GM21786 (cell line): Measurements from ENCODE around the gene EEF1E1.

Source experiments
- ATAC-seq: cut with Tn5 transposase; IDR thresholded peaks from one replicate; pipeline ENCODE4 v1.9.1; 2021; ENCODE audit not compliant: unreplicated experiment

Gene EEF1E1

DNA sequence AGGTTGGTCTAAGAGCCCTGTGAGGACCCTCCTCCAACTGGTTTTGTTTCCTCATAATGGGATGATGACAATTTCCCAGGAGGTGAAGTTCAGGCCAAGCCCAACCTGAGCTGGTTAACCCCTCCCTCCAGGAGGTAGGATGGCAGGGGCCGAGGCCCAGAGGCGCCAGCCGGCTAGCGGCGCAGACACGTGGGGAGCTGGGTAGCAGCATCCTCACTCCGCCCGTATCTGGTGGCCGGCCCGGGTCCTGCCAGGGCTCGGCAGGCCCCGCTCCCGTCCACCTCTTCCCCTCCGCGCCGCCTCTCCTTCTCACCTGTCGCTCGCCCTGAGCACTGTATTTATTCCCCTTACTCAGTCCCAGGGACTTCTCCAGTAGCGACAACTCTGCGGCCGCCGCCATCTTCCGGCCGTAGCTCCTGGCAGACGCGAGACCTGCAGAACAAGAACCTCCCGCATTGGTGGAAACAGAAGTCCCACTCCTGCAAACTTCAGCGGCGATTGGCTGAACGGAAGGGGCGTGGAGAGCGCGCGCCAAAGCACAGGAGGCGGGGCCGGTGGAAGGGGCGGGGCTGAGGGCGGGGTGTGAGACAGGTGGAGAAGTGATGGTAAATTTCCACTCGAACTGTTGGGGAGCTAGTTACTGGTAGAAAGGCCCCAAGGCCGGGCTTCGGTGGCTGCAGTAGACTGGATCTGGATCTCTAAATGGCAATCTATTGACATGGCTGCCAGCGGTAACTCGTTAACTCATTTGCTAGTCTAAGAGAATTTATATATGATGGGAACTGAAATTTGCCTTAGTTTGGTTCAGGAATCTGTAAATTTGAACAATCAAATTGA is at the start of gene EEF1E1:
EEF1E1 (minus strand) TSS at position 427 of the 837 bp plus-strand sequence; CDS start at position 400, 27 bp downstream.
- ATAC-seq: peak; percentile 99

- no peak for ATAC-seq
Observed at GRCh38 chr6:8149350-8149749, 47.0 kb upstream of the EEF1E1 start.

DNA sequence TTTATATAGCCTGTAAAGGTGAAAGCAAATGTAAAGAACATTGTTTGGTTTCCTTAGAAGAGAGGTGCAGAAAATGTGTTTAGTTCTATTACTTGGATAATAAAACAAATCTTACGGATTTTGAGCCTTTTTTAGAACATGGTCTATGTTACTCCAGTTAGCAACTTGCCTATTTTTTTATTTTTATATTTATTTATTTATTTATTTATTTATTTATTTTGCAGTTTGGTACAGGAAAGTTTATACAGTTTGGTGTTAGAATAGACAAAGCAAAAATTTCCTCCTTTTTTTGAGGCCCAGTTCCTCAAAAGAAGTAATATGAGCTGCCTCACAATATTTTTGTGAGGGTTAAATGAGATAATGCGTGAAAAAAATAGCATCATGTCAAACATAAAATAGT is 41.6 kb upstream of the EEF1E1 start:
- no peak for ATAC-seq

DNA sequence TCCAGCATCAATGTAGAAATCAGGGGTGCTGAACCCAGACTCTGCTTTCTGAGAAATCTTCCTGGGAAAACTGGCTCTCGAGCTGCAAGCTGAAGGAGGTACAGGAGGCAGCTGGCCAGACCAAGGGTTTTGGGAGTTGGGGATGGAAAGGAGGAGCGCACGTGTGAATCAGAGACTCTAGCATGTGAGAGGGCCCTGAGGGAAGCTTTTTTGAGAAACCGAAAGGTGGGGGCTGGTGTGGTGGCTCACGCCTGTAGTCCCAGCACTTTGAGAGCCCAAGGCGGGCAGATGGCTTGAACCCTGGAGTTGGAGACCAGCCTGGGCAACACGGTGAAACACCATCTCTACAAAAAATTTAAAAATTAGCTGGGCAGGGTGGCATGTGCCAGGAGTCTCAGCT is 37.1 kb upstream of the EEF1E1 start:
- no peak for ATAC-seq

DNA sequence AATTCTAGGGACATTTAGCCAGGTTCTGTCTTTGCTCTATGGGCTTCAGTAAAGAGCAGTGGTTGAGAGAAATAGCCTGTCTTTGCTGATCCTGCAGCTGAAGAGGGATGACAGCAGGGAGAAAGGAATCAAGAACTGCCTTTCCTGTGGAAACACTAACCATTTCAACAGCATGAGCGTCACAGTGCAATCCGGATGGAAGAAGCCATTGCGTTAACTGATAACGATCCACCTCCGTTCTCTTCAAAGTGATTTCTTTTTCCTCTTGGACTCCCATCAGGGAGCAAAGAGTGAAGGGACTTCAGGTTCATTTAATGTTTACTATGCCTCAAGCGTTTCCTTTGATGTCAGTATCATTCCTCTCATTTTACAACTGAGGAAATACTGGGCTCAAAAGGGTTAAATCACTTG is 35.2 kb upstream of the EEF1E1 start:
- no peak for ATAC-seq

DNA sequence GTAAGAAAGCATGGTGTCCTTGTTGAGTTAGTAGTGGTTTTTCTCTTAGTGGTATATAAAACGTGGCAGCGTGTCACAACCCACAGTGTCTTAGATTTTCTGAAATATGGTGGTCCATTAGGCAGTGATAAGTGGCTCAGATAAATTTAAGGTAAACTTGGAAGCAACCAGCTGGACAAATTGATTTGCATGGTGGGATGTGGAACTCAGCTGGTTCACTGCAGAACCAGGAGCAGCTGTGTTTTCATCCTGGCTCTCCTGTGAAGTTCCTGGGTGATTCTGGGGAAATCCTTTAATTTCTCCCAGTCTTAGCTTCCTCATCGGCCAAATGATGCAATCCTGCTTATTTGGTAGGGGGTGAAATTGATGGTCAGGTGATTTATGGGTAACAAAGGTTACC is 32.9 kb upstream of the EEF1E1 start:
- no peak for ATAC-seq

DNA sequence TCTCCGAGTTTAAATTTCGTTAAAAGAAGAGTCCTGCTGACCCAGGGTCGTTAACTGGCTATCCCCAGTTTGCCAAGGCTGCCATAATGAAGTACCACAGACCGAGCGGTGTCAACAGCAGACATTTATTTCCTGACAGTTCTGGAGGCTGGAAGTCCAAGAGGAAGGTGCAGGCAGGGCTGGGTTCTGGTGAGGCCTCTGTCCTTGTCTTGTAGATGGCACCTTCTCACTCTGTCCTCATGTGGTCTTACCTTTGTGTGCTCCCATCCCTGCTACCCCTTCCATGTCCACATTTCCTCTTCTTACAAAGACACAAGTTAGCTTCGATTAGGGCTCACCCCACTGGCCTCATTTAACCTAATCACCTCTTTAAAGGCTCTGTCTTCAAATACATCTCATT is 29.8 kb upstream of the EEF1E1 start:
- no peak for ATAC-seq

DNA sequence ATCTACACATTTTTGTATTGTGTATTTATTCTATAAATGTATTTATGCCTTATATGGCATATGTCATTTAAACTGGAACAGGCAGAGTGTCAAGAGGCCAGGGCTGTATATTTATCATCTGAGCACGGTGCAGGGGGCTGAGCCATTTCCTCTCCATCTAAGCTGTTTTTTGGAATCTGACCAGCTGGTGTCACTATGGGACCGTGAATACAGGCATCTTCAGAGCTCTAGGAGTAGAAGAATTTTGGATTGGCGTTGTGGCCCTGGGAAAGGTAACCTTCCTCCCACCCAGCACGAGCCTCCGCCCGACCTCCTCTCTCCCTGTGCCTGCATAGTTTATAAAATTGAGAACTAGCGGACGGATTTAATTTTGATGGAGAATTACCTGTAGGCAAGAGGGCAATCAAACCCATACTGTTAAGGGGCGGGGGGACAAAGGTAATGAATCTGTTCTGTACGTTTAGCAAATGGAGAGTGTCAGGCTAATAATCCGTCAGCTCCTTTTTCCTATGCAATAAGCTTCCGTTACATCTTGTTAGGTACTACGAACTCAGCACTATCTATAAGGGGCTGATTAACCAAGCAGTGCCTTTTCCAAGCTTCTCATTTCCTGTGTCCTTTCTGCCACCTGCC is 29.0 kb upstream of the EEF1E1 start:
- peak; percentile 70 for ATAC-seq

DNA sequence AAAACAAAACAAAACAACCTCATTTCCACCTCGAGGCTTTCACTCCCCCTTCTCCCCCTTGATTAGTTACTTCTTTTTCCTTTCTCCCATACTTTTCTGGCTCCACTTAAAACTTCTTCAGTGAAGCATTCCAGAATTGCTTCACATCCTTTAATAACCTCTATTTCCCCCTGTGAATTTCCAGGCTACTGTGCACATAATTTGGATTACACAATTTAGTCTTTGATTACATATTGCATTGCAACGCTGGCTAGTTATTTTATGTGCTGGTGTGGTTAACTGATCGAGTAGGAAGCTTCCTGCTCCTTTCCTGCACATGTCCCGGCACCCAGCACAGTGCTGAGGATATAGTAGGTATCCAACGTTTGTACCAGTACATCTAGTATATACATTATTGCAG is 28.1 kb upstream of the EEF1E1 start:
- ATAC-seq: no peak

GRCh38 chr6:8123236-8123635 is 20.9 kb upstream of the EEF1E1 start:
- ATAC-seq: no peak

DNA sequence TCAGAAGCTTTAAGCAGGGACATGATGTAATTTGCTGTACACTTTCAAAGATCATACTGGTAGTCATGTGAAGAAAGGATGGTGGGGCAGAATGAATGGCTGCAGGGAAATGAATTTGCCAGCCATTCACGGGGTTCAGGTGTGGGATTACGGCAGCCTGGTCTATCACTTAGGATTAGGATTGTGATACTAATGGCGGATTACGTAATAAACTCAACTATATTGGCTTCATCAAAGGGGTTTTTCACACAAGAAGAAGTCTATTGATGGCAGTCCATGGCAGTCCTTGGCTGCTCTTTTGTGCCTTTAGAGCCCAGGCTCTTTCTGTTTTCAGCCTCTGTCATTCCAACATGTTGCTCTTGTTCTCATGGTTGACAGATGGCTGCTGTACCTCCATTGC is 12.6 kb upstream of the EEF1E1 start:
- no peak for ATAC-seq

DNA sequence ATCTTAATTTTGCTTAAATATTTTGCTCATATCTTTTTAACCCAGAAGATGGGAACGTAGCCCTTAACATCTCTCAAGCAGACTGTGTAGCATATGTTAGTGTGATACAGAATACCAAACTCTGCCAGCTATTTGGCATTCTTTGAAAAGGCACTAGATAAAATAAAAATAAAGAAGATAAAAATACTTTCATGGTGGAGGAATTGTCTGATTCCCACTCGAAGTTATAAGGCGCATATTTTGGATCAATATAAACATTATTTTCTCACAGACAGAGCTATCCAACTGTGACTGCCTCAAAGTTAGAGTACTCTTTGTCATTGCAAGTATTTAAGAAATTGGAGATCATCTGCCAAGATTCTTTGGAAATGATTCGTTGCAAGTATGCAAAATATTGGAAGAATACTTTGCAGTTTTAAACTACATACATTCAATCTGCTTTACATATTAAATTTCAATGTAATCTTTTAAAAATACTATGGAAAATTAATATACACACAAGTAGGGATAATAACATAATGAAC is 10.8 kb upstream of the EEF1E1 start:
- no peak for ATAC-seq

DNA sequence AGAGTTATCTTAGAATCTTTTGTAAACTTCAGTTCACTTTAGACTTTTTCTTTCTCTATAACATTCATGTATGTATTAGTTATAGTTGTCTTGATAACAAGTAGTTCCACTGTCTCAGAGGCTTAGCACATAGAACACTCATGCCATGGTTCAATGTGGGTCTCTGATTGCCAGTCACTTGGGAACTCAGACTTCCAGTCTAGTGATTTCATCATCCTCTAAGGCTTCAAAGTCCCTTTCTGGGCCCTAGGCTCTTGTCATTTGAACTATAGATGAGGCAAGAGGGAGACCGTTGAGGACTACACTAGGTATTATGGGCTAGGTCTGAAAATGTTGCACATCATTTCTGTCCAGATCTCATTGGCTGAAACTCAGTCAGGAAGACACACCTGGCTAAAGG is 8.4 kb upstream of the EEF1E1 start:
- ATAC-seq: no peak

DNA sequence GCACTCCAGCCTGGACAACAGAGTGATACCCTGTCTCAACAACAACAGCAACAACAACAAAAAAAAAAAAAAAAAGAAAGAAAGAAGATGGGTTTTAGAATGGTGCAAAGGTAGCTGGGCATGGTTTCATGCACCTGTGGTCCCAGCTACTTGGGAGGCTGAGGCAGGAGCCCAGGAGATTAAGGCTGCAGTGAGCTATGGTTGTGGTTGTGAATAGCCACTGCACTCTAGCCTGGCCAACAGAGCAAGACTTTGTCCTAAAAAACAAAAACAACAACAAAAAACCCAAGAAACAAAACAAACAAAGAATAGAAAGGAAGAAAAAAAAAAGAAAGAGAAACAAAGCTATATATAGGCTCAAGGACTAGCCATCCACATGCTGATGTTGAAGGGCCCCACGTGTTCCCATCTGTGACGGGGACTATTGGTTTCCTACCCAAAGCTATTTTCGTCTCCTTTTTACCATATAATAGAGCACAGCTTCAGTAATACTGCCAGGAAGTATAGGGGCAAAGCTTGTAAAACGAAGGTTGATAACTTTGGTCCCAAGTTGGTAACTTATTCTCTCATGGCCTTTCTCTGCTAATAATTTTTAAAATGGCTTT is 7.9 kb upstream of the EEF1E1 start:
- ATAC-seq: no peak

DNA sequence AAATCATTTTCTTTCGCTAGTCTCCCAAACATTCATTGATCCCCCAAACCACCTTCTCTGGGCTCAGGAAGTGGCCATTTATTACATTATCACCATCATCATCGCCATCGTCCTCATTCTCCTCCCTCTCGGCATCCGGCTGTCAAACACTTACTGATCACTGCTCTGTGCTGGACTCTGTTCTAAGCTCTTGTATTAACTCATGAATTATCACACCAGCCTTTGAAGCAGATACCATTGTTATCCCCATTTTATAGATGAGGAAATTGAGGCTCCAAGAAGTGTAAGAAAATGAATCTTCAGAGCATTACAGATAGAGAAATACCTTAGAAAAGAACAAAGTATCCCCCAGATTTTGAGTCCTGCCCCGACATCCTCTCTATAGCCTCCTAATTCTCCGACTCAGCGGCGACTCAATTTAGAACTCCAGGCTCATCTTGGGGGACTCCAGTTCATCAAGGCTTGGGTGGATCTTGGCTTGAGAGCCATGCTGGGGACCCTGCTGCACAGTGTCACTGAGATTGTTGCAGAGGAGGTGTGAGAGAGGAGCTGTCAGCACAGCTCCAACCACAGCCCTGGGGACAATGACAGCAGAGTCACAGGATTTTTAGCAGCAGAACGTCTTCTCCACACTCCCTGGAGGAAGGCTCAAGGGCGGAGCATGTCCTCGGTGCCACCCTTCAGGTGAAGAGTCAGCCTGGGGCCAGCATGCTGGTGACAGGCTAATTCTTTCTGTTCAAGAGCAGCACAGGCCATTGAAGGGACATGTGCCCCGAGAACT is 6.6 kb upstream of the EEF1E1 start:
- ATAC-seq: no peak

DNA sequence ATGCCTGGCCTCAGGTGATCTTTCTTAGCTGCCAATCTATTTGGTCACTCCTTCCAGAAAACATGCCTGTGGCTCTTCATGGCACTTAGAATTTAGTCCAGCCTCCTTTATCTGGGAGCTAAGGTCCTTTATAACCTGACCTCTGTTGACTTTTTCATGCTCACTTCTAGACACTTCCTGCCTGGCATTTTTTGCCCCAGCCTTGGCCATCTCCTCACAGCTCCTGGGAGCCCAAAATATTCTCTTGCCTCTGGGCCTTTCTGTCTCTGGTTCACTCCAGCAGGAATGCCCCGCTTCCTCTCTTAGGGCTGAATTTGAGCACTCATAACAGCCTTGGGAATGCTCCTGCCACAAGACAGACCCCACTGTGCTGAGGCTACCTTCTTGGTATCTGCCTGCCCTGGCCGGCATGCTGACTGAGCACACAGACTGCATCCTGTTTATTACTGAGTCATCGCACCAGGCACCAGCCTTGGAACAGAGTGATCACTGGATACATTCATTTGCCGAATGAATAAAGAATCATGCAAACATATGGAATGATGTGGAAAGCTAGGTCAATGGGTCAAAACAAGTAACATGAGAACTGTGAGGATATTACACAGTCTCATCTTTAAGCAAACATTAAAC is 5.8 kb upstream of the EEF1E1 start:
- ATAC-seq: no peak

DNA sequence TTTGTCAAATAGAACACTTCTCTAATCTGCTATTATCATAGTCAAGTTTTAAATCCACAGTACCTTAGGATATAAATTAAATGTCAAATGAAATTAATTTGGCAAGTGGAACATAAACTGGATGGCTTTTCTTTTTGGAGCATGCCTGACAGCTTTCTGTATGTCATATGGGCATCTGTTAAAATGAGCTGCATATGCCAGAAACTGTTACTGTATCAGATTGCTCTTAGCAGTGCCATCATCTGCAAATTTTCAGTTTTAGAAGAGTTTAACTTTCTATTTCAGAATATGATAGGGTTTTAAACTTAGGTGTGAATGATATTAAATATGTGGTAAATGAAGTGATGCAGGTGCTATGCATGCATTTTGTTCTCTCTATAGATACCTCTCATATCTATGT is 3.4 kb upstream of the EEF1E1 start:
- ATAC-seq: no peak

DNA sequence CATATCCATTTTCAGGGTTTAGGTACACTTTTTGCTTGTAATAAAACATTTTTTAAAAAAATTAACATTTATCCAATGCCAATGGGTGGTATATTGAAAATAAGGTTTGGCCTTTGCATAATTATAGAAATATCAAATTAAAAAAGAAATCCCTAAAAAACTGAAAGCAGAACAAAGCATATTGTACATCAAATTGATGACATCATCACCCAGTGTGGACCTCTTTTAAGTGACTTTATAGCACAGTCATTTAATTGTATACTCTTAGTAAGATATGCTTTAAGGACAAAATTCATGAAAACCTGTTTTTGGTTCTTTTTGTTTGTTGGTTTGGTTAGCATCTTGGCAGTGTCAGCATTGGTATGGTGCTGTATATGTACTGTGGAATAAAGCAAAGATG is 1.4 kb upstream of the EEF1E1 start:
- ATAC-seq: no peak

DNA sequence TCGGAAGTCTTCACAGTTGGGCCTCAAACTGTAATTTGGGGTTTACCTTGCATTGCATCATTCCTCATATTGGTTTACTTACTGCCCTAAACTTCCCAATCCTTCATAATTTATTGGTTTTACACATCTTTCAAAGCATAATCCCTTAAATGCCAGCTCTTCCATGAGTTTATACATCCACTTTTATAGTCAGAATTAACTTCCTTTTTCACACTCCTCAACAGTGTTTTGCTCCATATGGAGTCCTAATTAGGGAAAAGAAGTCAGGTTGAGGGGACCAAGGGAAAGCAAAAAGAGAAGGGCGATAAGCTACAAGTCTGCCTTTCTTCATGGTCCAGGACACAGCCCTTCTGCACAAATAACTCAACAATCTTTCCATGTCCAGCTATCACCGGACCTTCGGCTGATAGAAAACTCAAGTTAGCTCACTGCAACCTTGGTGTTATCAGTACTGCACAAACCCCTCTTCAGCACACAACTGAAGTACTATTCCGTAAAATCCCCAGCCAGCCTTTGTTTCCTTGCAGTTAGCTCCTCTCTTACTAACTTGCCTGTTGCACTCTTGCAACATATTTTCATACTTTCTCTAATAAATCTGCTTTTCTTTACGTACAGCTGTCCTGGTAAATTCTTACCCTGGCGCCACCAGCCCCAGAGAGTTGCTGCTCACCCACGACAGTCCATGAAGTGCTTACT is 2.0 kb downstream of the EEF1E1 start:
- ATAC-seq: no peak

DNA sequence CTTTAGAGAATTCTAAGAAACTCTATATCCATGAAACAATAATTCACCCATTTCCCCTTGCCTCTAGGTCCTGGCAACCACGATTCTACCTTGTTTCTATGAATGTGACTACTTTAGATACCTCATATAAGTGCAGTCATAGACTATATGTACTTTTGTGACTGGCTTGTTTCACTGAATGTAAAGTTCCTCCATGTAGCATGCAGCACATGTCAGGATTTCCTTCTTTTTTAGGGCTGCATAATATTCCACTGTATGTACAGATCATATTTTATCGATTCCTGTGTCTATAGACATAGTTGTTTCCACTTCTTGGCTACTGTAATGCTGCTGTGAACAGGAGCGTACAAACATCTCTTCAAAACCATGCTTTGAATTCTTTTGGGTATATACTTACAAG is 11.7 kb downstream of the EEF1E1 start:
- ATAC-seq: no peak
